Lower leg skin (tissue), 3 donors: Measurements from ENCODE around the gene SPTLC2.

ENCODE experiments used
- POLR2A ChIP-seq, 2 donors: fragments of 450-650 bp; IDR thresholded peaks; one replicate each; pipeline ENCODE4 v1.6.1; 2016 to 2017; ENCODE audit warnings: antibody characterized with exemption in 2 of 2, mild to moderate bottlenecking in 1 of 2, moderate library complexity in 1 of 2
- TF ChIP-seq, protein P1 (sequence below), 3 donors: fragments of 450-650 bp; IDR thresholded peaks; one replicate each; pipeline ENCODE4 v1.5.1; 2016; ENCODE audit warnings: antibody characterized with exemption in 3 of 3, mild to moderate bottlenecking in 3 of 3, moderate library complexity in 2 of 3

DNA sequence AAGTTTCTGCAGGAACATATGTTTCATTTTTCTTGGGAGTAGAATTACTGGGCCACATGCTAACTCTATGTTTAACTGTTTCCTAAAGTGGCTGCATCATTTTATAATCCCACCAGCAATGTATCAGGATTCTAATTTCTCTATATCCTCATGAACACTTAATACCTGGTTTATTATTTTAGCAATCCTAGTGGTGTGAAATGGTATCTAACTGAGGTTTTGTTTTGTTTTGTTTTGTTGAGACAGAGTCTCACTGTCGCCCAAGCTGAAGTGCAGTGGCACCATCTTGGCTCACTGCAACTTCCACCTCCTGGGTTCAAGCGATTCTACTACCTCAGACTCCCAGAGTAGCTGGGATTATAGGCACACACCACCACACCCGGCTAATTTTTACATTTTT lies 6.5 kb downstream of the SPTLC2 start:
- TF ChIP-seq, protein P1, sequence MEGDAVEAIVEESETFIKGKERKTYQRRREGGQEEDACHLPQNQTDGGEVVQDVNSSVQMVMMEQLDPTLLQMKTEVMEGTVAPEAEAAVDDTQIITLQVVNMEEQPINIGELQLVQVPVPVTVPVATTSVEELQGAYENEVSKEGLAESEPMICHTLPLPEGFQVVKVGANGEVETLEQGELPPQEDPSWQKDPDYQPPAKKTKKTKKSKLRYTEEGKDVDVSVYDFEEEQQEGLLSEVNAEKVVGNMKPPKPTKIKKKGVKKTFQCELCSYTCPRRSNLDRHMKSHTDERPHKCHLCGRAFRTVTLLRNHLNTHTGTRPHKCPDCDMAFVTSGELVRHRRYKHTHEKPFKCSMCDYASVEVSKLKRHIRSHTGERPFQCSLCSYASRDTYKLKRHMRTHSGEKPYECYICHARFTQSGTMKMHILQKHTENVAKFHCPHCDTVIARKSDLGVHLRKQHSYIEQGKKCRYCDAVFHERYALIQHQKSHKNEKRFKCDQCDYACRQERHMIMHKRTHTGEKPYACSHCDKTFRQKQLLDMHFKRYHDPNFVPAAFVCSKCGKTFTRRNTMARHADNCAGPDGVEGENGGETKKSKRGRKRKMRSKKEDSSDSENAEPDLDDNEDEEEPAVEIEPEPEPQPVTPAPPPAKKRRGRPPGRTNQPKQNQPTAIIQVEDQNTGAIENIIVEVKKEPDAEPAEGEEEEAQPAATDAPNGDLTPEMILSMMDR (IDR thresholded peaks at IDR 0.05) = no peak
- no peak for TF ChIP-seq POLR2A (IDR thresholded peaks at IDR 0.05)
